Measurements from ENCODE around the gene ROR2.
"Not testable (repeated sequence)": the region's sequence is repeated elsewhere in the genome, so short reads cannot be mapped to it uniquely, and the experiment has no call there.

ROR2 gene

GRCh38 chr9:91797517-91797916 is 152.5 kb downstream of the ROR2 start:
- not testable (repeated sequence) for H3K4me3 Mint-ChIP-seq, H3K27ac Mint-ChIP-seq

GRCh38 chr9:91796516-91796915 is 153.5 kb downstream of the ROR2 start:
- not testable (repeated sequence) for H3K27me3 Mint-ChIP-seq; H3K4me3 Mint-ChIP-seq; H3K9me3 Mint-ChIP-seq (ENCODE audit: low read depth); H3K27ac Mint-ChIP-seq; H3K36me3 Mint-ChIP-seq
- peaks cover 14% of the 10 kb centered on the region for H3K4me1 Mint-ChIP-seq (ENCODE audit: low read depth)

More at GRCh38 chr9:91797517-91797916, 152.5 kb downstream of the ROR2 start:
- peaks cover 14% of the 10 kb centered on the region for H3K4me1 Mint-ChIP-seq (ENCODE audit: low read depth)
- not testable (repeated sequence) for H3K9me3 Mint-ChIP-seq (ENCODE audit: low read depth); H3K36me3 Mint-ChIP-seq; H3K27me3 Mint-ChIP-seq

GRCh38 chr9:91795598-91796241 is 154.3 kb downstream of the ROR2 start:
- H3K4me1 Mint-ChIP-seq (ENCODE audit: low read depth) = peaks cover 13% of the 10 kb centered on the region
- no peaks in the 10 kb centered on the region for H3K9me3 Mint-ChIP-seq (ENCODE audit: low read depth)
- H3K4me3 Mint-ChIP-seq = no peak overlapping the region
- H3K36me3 Mint-ChIP-seq = no peaks in the 10 kb centered on the region
- H3K27me3 Mint-ChIP-seq = peaks cover 1% of the 10 kb centered on the region
- peak overlapping the region; percentile 50 for H3K27ac Mint-ChIP-seq

- H3K36me3 Mint-ChIP-seq; H3K4me1 Mint-ChIP-seq (ENCODE audit: low read depth); H3K27ac Mint-ChIP-seq; H3K9me3 Mint-ChIP-seq (ENCODE audit: low read depth); H3K4me3 Mint-ChIP-seq; H3K27me3 Mint-ChIP-seq: not testable (repeated sequence)
These were observed 156.7 kb downstream of the ROR2 start for GRCh38 chr9:91793371-91793770.

GRCh38 chr9:91790917-91791316 is 159.1 kb downstream of the ROR2 start:
- H3K36me3 Mint-ChIP-seq = no peaks in the 10 kb centered on the region
- no peaks in the 10 kb centered on the region for H3K4me1 Mint-ChIP-seq (ENCODE audit: low read depth)
- no peak overlapping the region for H3K27ac Mint-ChIP-seq
- H3K27me3 Mint-ChIP-seq = peaks cover 5% of the 10 kb centered on the region
- no peak overlapping the region for H3K4me3 Mint-ChIP-seq
- peaks cover 6% of the 10 kb centered on the region for H3K9me3 Mint-ChIP-seq (ENCODE audit: low read depth)

GRCh38 chr9:91789941-91790340 is 160.1 kb downstream of the ROR2 start:
- Mint-ChIP-seq H3K27me3 (peaks cover 9% of the 10 kb centered on the region), H3K27ac (no peak overlapping the region), H3K36me3 (no peaks in the 10 kb centered on the region), H3K4me3 (no peak overlapping the region), H3K9me3 (ENCODE audit: low read depth) (peaks cover 6% of the 10 kb centered on the region), H3K4me1 (ENCODE audit: low read depth) (peaks cover 3% of the 10 kb centered on the region)

GRCh38 chr9:91787931-91788330 is 162.1 kb downstream of the ROR2 start:
- Mint-ChIP-seq H3K27ac (no peak overlapping the region), H3K4me3 (no peak overlapping the region), H3K9me3 (ENCODE audit: low read depth) (peaks cover 6% of the 10 kb centered on the region), H3K36me3 (no peaks in the 10 kb centered on the region), H3K4me1 (ENCODE audit: low read depth) (peaks cover 23% of the 10 kb centered on the region), H3K27me3 (peaks cover 12% of the 10 kb centered on the region)

- Mint-ChIP-seq H3K36me3 (no peaks in the 10 kb centered on the region), H3K4me3 (no peak overlapping the region), H3K27me3 (peaks cover 12% of the 10 kb centered on the region), H3K9me3 (ENCODE audit: low read depth) (peaks cover 6% of the 10 kb centered on the region), H3K27ac (no peak overlapping the region), H3K4me1 (ENCODE audit: low read depth) (peaks cover 32% of the 10 kb centered on the region)
These were observed 163.7 kb downstream of the ROR2 start for GRCh38 chr9:91786132-91786896.

GRCh38 chr9:91785447-91785842 is 164.6 kb downstream of the ROR2 start:
- peaks cover 12% of the 10 kb centered on the region for H3K27me3 Mint-ChIP-seq
- H3K4me3 Mint-ChIP-seq = no peak overlapping the region
- no peak overlapping the region for H3K27ac Mint-ChIP-seq
- H3K9me3 Mint-ChIP-seq (ENCODE audit: low read depth) = peaks cover 6% of the 10 kb centered on the region
- no peaks in the 10 kb centered on the region for H3K36me3 Mint-ChIP-seq
- peaks cover 35% of the 10 kb centered on the region for H3K4me1 Mint-ChIP-seq (ENCODE audit: low read depth)

GRCh38 chr9:91784673-91785446 is 165.2 kb downstream of the ROR2 start:
- H3K27ac Mint-ChIP-seq = no peak overlapping the region
- peaks cover 6% of the 10 kb centered on the region for H3K9me3 Mint-ChIP-seq (ENCODE audit: low read depth)
- H3K4me1 Mint-ChIP-seq (ENCODE audit: low read depth) = peaks cover 35% of the 10 kb centered on the region
- H3K27me3 Mint-ChIP-seq = peaks cover 12% of the 10 kb centered on the region
- no peaks in the 10 kb centered on the region for H3K36me3 Mint-ChIP-seq
- H3K4me3 Mint-ChIP-seq = no peak overlapping the region

- Mint-ChIP-seq H3K27ac (no peak overlapping the region), H3K36me3 (no peaks in the 10 kb centered on the region), H3K27me3 (peaks cover 12% of the 10 kb centered on the region), H3K4me3 (no peak overlapping the region), H3K4me1 (ENCODE audit: low read depth) (peaks cover 35% of the 10 kb centered on the region), H3K9me3 (ENCODE audit: low read depth) (peaks cover 6% of the 10 kb centered on the region)
These were observed 166.0 kb downstream of the ROR2 start for GRCh38 chr9:91783876-91784672.

GRCh38 chr9:91783411-91783810 is 166.6 kb downstream of the ROR2 start:
- H3K27ac Mint-ChIP-seq = no peak overlapping the region
- peaks cover 12% of the 10 kb centered on the region for H3K27me3 Mint-ChIP-seq
- no peak overlapping the region for H3K4me3 Mint-ChIP-seq
- peaks cover 6% of the 10 kb centered on the region for H3K9me3 Mint-ChIP-seq (ENCODE audit: low read depth)
- H3K4me1 Mint-ChIP-seq (ENCODE audit: low read depth) = peaks cover 35% of the 10 kb centered on the region
- no peaks in the 10 kb centered on the region for H3K36me3 Mint-ChIP-seq

- Mint-ChIP-seq H3K9me3 (ENCODE audit: low read depth) (no peaks in the 10 kb centered on the region), H3K27ac (no peak overlapping the region), H3K4me1 (ENCODE audit: low read depth) (peaks cover 35% of the 10 kb centered on the region), H3K27me3 (peaks cover 12% of the 10 kb centered on the region), H3K36me3 (no peaks in the 10 kb centered on the region), H3K4me3 (no peak overlapping the region)
These were observed 167.3 kb downstream of the ROR2 start for GRCh38 chr9:91782708-91783214.

GRCh38 chr9:91781906-91782305 is 168.1 kb downstream of the ROR2 start:
- no peaks in the 10 kb centered on the region for H3K36me3 Mint-ChIP-seq

More at GRCh38 chr9:91781906-91782305, 168.1 kb downstream of the ROR2 start:
- Mint-ChIP-seq H3K27me3 (peaks cover 12% of the 10 kb centered on the region), H3K27ac (no peak overlapping the region), H3K4me1 (ENCODE audit: low read depth) (peaks cover 35% of the 10 kb centered on the region), H3K4me3 (no peak overlapping the region), H3K9me3 (ENCODE audit: low read depth) (no peaks in the 10 kb centered on the region)

Measured in activated naive CD8-positive, alpha-beta T cell (primary cell).